Measurements from ENCODE around the gene GET4.

GRCh38 chr7:832167-832967 lies 44.0 kb upstream of the GET4 start, which contains the start of gene SUN1:
- TF ChIP-seq, protein P1, sequence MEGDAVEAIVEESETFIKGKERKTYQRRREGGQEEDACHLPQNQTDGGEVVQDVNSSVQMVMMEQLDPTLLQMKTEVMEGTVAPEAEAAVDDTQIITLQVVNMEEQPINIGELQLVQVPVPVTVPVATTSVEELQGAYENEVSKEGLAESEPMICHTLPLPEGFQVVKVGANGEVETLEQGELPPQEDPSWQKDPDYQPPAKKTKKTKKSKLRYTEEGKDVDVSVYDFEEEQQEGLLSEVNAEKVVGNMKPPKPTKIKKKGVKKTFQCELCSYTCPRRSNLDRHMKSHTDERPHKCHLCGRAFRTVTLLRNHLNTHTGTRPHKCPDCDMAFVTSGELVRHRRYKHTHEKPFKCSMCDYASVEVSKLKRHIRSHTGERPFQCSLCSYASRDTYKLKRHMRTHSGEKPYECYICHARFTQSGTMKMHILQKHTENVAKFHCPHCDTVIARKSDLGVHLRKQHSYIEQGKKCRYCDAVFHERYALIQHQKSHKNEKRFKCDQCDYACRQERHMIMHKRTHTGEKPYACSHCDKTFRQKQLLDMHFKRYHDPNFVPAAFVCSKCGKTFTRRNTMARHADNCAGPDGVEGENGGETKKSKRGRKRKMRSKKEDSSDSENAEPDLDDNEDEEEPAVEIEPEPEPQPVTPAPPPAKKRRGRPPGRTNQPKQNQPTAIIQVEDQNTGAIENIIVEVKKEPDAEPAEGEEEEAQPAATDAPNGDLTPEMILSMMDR (IDR thresholded peaks at IDR 0.05; ENCODE audit: low read length), result no peak
- no peak for TF ChIP-seq EZH2 (IDR thresholded peaks at IDR 0.05; ENCODE audit: borderline replicate concordance, low read length)

All from OCI-LY1 (cell line).